NCI-H1930 (cell line): ENCODE results near the gene TUBB1.
"Not testable (repeated sequence)": the region's sequence is repeated elsewhere in the genome, so short reads cannot be mapped to it uniquely, and the experiment has no call there.

Source experiments
- DNase-seq, 2 experiments: peaks; one replicate each; lab custom pipeline; 2025; lab: John Stamatoyannopoulos, UW

Gene TUBB1

GRCh38 chr20:59020938-59021551, 1.8 kb downstream of the TUBB1 start:
- DNase-seq, result no peak

GRCh38 chr20:59022754-59023153, 3.5 kb downstream of the TUBB1 start:
- no peak for DNase-seq

GRCh38 chr20:59023616-59024015, 4.4 kb downstream of the TUBB1 start:
- no peak for DNase-seq

GRCh38 chr20:59024111-59024530, 4.9 kb downstream of the TUBB1 start:
- DNase-seq, result no peak

GRCh38 chr20:59025086-59025485, 5.9 kb downstream of the TUBB1 start:
- DNase-seq, result no peak

GRCh38 chr20:59025511-59025910, 6.3 kb downstream of the TUBB1 start:
- DNase-seq, result no peak

- no peak for DNase-seq
Measured at GRCh38 chr20:59026904-59027740, 7.9 kb downstream of the TUBB1 start.

- DNase-seq, result no peak
Measured at GRCh38 chr20:59027741-59028320, 8.6 kb downstream of the TUBB1 start.

GRCh38 chr20:59028812-59029211, 9.6 kb downstream of the TUBB1 start:
- no peak for DNase-seq

- no peak for DNase-seq
Measured at GRCh38 chr20:59030911-59031563, 11.8 kb downstream of the TUBB1 start.

- DNase-seq, result no peak
Measured at GRCh38 chr20:59031564-59032022, 12.4 kb downstream of the TUBB1 start.

- DNase-seq, result peak; percentile 97 to 98
Measured at GRCh38 chr20:59032023-59032712, 12.9 kb downstream of the TUBB1 start, which contains the start of gene ATP5F1E. TSS of gene ATP5F1E (minus strand) at chr20:59032335. CDS start at chr20:59032251, 84 bp downstream.

GRCh38 chr20:59032713-59033059, 13.5 kb downstream of the TUBB1 start:
- peak; percentile 78 to 86 for DNase-seq

- no peak for DNase-seq
Measured at GRCh38 chr20:59033093-59033492, 13.9 kb downstream of the TUBB1 start.

- DNase-seq, result no peak
Measured at GRCh38 chr20:59033616-59034165, 14.5 kb downstream of the TUBB1 start.

GRCh38 chr20:59035381-59035780, 16.2 kb downstream of the TUBB1 start:
- no peak for DNase-seq

- no peak for DNase-seq
Measured at GRCh38 chr20:59037386-59037785, 18.2 kb downstream of the TUBB1 start.

- DNase-seq, result no peak
Measured at GRCh38 chr20:59039233-59039632, 20.0 kb downstream of the TUBB1 start.

- no peak for DNase-seq
Measured at GRCh38 chr20:59040667-59041066, 21.4 kb downstream of the TUBB1 start.

- DNase-seq, result not testable (repeated sequence)
Measured at GRCh38 chr20:59041487-59041886, 22.3 kb downstream of the TUBB1 start.

- no peak for DNase-seq
Measured at GRCh38 chr20:59042151-59042795, 23.0 kb downstream of the TUBB1 start, which contains the start of gene PRELID3B. TSS of gene PRELID3B (minus strand) at chr20:59042786. CDS start at chr20:59042730, 56 bp downstream.
